Measurements from ENCODE around the gene NPHS1.
"Not testable (repeated sequence)": the region's sequence is repeated elsewhere in the genome, so short reads cannot be mapped to it uniquely, and the experiment has no call there.

The NPHS1 gene

GRCh38 chr19:35852029-35852780 lies at the start of gene NPHS1:
NPHS1 (minus strand) TSS chr19:35852504; CDS start chr19:35851837, 667 bp downstream.
- DNase-seq, result no peak

GRCh38 chr19:35901055-35901644 lies 48.8 kb upstream of the NPHS1 start:
- no peak for DNase-seq

GRCh38 chr19:35899547-35900214 lies 47.4 kb upstream of the NPHS1 start:
- DNase-seq, result peak; percentile 65

GRCh38 chr19:35898499-35898809 lies 46.1 kb upstream of the NPHS1 start:
- no peak for DNase-seq

GRCh38 chr19:35897706-35898451 lies 45.6 kb upstream of the NPHS1 start:
- no peak for DNase-seq

GRCh38 chr19:35896643-35897040 lies 44.3 kb upstream of the NPHS1 start:
- DNase-seq, result no peak

GRCh38 chr19:35895911-35896642 lies 43.8 kb upstream of the NPHS1 start:
- DNase-seq, result no peak

GRCh38 chr19:35894342-35894741 lies 42.0 kb upstream of the NPHS1 start:
- DNase-seq, result no peak

GRCh38 chr19:35891819-35892218 lies 39.5 kb upstream of the NPHS1 start:
- not testable (repeated sequence) for DNase-seq

GRCh38 chr19:35890113-35890650 lies 37.9 kb upstream of the NPHS1 start:
- no peak for DNase-seq

- no peak for DNase-seq
Measured at GRCh38 chr19:35889370-35890112, 37.2 kb upstream of the NPHS1 start.

- no peak for DNase-seq
Measured at GRCh38 chr19:35888398-35888797, 36.1 kb upstream of the NPHS1 start.

GRCh38 chr19:35887197-35887596 lies 34.9 kb upstream of the NPHS1 start:
- DNase-seq, result no peak

- DNase-seq, result no peak
Measured at GRCh38 chr19:35885904-35886303, 33.6 kb upstream of the NPHS1 start.

GRCh38 chr19:35885225-35885738 lies 33.0 kb upstream of the NPHS1 start:
- no peak for DNase-seq

- no peak for DNase-seq
Measured at GRCh38 chr19:35883882-35884281, 31.6 kb upstream of the NPHS1 start.

GRCh38 chr19:35882114-35882832 lies 30.0 kb upstream of the NPHS1 start:
- no peak for DNase-seq

- peak; percentile 52 for DNase-seq
Measured at GRCh38 chr19:35879770-35880317, 27.5 kb upstream of the NPHS1 start.

- no peak for DNase-seq
Measured at GRCh38 chr19:35879068-35879467, 26.8 kb upstream of the NPHS1 start.

- no peak for DNase-seq
Measured at GRCh38 chr19:35874392-35874930, 22.2 kb upstream of the NPHS1 start.

Data from NCI-H510A (cell line).